ENCODE data around the gene KCNT1.

The KCNT1 gene

GRCh38 chr9:135769489-135770202 lies 67.7 kb downstream of the KCNT1 start:
- no peak for DNase-seq

GRCh38 chr9:135770203-135770535 lies 68.2 kb downstream of the KCNT1 start:
- DNase-seq: no peak

GRCh38 chr9:135770771-135771170 lies 68.8 kb downstream of the KCNT1 start:
- DNase-seq: no peak

GRCh38 chr9:135771401-135772051 lies 69.5 kb downstream of the KCNT1 start:
- DNase-seq: no peak

GRCh38 chr9:135772056-135772646 lies 70.2 kb downstream of the KCNT1 start:
- DNase-seq: no peak

GRCh38 chr9:135772702-135773493 lies 70.9 kb downstream of the KCNT1 start:
- no peak for DNase-seq

- no peak for DNase-seq
Observed at GRCh38 chr9:135773530-135774238, 71.7 kb downstream of the KCNT1 start.

GRCh38 chr9:135774239-135774747 lies 72.3 kb downstream of the KCNT1 start:
- DNase-seq: no peak

- DNase-seq: no peak
Observed at GRCh38 chr9:135774794-135775525, 73.0 kb downstream of the KCNT1 start.

- no peak for DNase-seq
Observed at GRCh38 chr9:135775911-135776310, 73.9 kb downstream of the KCNT1 start.

- DNase-seq: no peak
Observed at GRCh38 chr9:135776893-135777622, 75.1 kb downstream of the KCNT1 start.

GRCh38 chr9:135777623-135778177 lies 75.7 kb downstream of the KCNT1 start:
- no peak for DNase-seq

GRCh38 chr9:135778421-135778820 lies 76.4 kb downstream of the KCNT1 start:
- no peak for DNase-seq

GRCh38 chr9:135779571-135779970 lies 77.6 kb downstream of the KCNT1 start:
- DNase-seq: no peak

GRCh38 chr9:135780086-135780485 lies 78.1 kb downstream of the KCNT1 start:
- no peak for DNase-seq

GRCh38 chr9:135780626-135781025 lies 78.6 kb downstream of the KCNT1 start:
- no peak for DNase-seq

GRCh38 chr9:135782946-135783345 lies 81.0 kb downstream of the KCNT1 start:
- DNase-seq: no peak

GRCh38 chr9:135783540-135784245 lies 81.7 kb downstream of the KCNT1 start:
- DNase-seq: no peak

GRCh38 chr9:135785013-135785575 lies 83.1 kb downstream of the KCNT1 start:
- no peak for DNase-seq

- no peak for DNase-seq
Observed at GRCh38 chr9:135786146-135786690, 84.2 kb downstream of the KCNT1 start.
